CD4-positive, alpha-beta memory T cell (primary cell): Measurements from ENCODE around the gene NELFB. TPM values are rescaled to one million over a fixed set of nuclear protein-coding genes. Genes with fewer than 3 reads are reported as not detected.

Experiments used
- CTCF ChIA-PET: fragments of 350-600 bp; sonication (Branson Sonifier 250); formaldehyde crosslinking; loops from one replicate; lab custom pipeline; 2021; ENCODE audit warnings: inconsistent platforms; ENCODE audit not compliant: partially characterized antibody; lab: Charles Lee
- POLR2A ChIA-PET: fragments of 350-600 bp; sonication (Branson Sonifier 250); formaldehyde crosslinking; loops from one replicate; lab custom pipeline; 2021; ENCODE audit not compliant: partially characterized antibody; lab: Charles Lee
- DNase-seq, 5 donors: peaks; one replicate each; pipeline versions ENCODE4 v3.0.0 to v3.0.0-alpha.2; 2020 to 2022; ENCODE audit warnings: mixed read lengths in 1 of 5
- H3K27ac ChIP-seq: one replicate; pipeline ENCODE4 v1.7.0; 2013; ENCODE audit warnings: low read depth, low read length
- H3K27me3 ChIP-seq: 2 replicates; pipeline ENCODE4 v1.7.0; 2013; ENCODE audit warnings: mild to moderate bottlenecking, low read length, moderate library complexity; ENCODE audit not compliant: insufficient read depth
- H3K36me3 ChIP-seq: 2 replicates; pipeline ENCODE4 v1.7.0; 2013; ENCODE audit warnings: mild to moderate bottlenecking, low read length, moderate library complexity; ENCODE audit not compliant: insufficient read depth
- H3K4me1 ChIP-seq: 2 replicates; pipeline ENCODE4 v1.7.0; 2013; ENCODE audit warnings: mild to moderate bottlenecking, low read length, moderate library complexity; ENCODE audit not compliant: insufficient read depth
- H3K4me3 ChIP-seq, 2 donors: one replicate each; pipeline ENCODE4 v1.7.0; 2013; ENCODE audit warnings: low read length in 2 of 2, mild to moderate bottlenecking in 1 of 2
- H3K9me3 ChIP-seq, 2 donors: one replicate each; pipeline ENCODE4 v1.7.0; 2013; ENCODE audit warnings: low read length in 2 of 2, control low read depth in 1 of 2; ENCODE audit not compliant: control insufficient read depth in 1 of 2
- H3K27ac Mint-ChIP-seq, 7 donors: one replicate each; pipeline ENCODE4 v1.8.0; 2020 to 2021; ENCODE audit warnings: mixed read lengths in 7 of 7, mild to moderate bottlenecking in 6 of 7, inconsistent platforms in 3 of 7, moderate library complexity in 3 of 7
- H3K27me3 Mint-ChIP-seq, 2 donors: one replicate each; pipeline ENCODE4 v1.8.0; 2020 to 2021; ENCODE audit warnings: mixed read lengths in 2 of 2
- H3K36me3 Mint-ChIP-seq, 2 donors: one replicate each; pipeline ENCODE4 v1.8.0; 2020 to 2021; ENCODE audit warnings: mixed read lengths in 2 of 2, inconsistent platforms in 1 of 2, mild to moderate bottlenecking in 1 of 2
- H3K4me1 Mint-ChIP-seq, 4 donors: one replicate each; pipeline ENCODE4 v1.8.0; 2020 to 2021; ENCODE audit warnings: mixed read lengths in 4 of 4, mild to moderate bottlenecking in 1 of 4
- H3K4me3 Mint-ChIP-seq, 8 donors: one replicate each; pipeline ENCODE4 v1.8.0; 2020 to 2021; ENCODE audit warnings: mixed read lengths in 8 of 8, mild to moderate bottlenecking in 7 of 8, moderate library complexity in 6 of 8, inconsistent platforms in 3 of 8
- H3K9me3 Mint-ChIP-seq, 8 donors: one replicate each; pipeline ENCODE4 v1.8.0; 2020 to 2021; ENCODE audit warnings: mixed read lengths in 8 of 8, mild to moderate bottlenecking in 5 of 8, inconsistent platforms in 3 of 8, moderate library complexity in 1 of 8
- intact Hi-C: fragments of 100-400 bp; cut with micrococcal nuclease; formaldehyde crosslinking; loops from one replicate; pipeline ENCODE4 v1.15.1; 2023
- polyA plus RNA-seq, 2 donors: library from polyadenylated mRNA; unstranded; fragments of 300-500 nt; fragmentation: Illumina TruSeq; gene quantifications; one replicate each; pipeline ENCODE4 v1.2.3, GENCODE V29; 2021
- total RNA-seq, 2 experiments: library from RNA; stranded (reverse); gene quantifications; one replicate each; pipeline ENCODE4 v1.2.3, GENCODE V29; 2021

NELFB gene
- total and polyA plus RNA-seq, 4 experiments from 2014 or later, result 28.3 to 44.9 (median 36.5) TPM

- POLR2A ChIA-PET, result interaction anchor here (1.1 to 6.8 kb wide), 6 partner anchors 14 to 91 kb away, joined by 3 to 61 read pairs (median 6); partner anchors contain the start of genes ANAPC2, NDOR1, SSNA1 and TMEM203
These were observed 34.6 kb upstream of the NELFB start for GRCh38 chr9:137220317-137221094.

GRCh38 chr9:137221095-137221505 lies 34.0 kb upstream of the NELFB start:
- Histone ChIP-seq H3K4me3 (no peak overlapping the region), H3K27ac (no peak overlapping the region), H3K9me3 (no peaks in the 10 kb centered on the region), H3K36me3 (no peaks in the 10 kb centered on the region), H3K27me3 (no peaks in the 10 kb centered on the region), H3K4me1 (peaks cover 18% of the 10 kb centered on the region)
- Mint-ChIP-seq H3K9me3 (no peaks in the 10 kb centered on the region), H3K4me3 (peak overlapping the region in 1 of 8 donors; percentile 52), H3K36me3 (no peaks in the 10 kb centered on the region), H3K27ac (no peak overlapping the region), H3K4me1 (peaks cover 0 to 14% (median 3%) of the 10 kb centered on the region in 4 donors), H3K27me3 (no peaks in the 10 kb centered on the region)
- intact Hi-C loops, result loop anchor here (5.0 kb wide), 1 partner anchor 494 kb away; no protein-coding TSS in a partner anchor
- DNase-seq, result no peak
- POLR2A ChIA-PET, result interaction anchor here (1.1 to 6.8 kb wide), 3 partner anchors 15 to 32 kb away, joined by 3 to 61 read pairs (median 54); partner anchors contain the start of genes ANAPC2, NDOR1, SSNA1 and TMEM203
- CTCF ChIA-PET, result no interaction called here

More at GRCh38 chr9:137220317-137221094, 34.6 kb upstream of the NELFB start:
- Mint-ChIP-seq H3K27me3 (no peaks in the 10 kb centered on the region), H3K4me1 (peaks cover 0 to 14% (median 3%) of the 10 kb centered on the region in 4 donors), H3K4me3 (peak overlapping the region in 3 of 8 donors; percentile 9 to 52 (median 20)), H3K27ac (peak overlapping the region in 2 of 7 donors; percentile 12 to 36), H3K9me3 (no peaks in the 10 kb centered on the region), H3K36me3 (no peaks in the 10 kb centered on the region)
- Histone ChIP-seq H3K9me3 (no peaks in the 10 kb centered on the region), H3K27ac (no peak overlapping the region), H3K36me3 (no peaks in the 10 kb centered on the region), H3K4me3 (no peak overlapping the region), H3K27me3 (no peaks in the 10 kb centered on the region), H3K4me1 (peaks cover 18% of the 10 kb centered on the region)
- CTCF ChIA-PET, result interaction anchor here (0.9 kb wide), 1 partner anchor 32 kb away, joined by 3 read pairs; the partner anchor contains the start of genes ANAPC2 and SSNA1
- no peak for DNase-seq
- intact Hi-C loops, result loop anchor here (5.0 kb wide), 1 partner anchor 493 kb away; no protein-coding TSS in a partner anchor

- H3K27me3 ChIP-seq, result no peaks in the 10 kb centered on the region
- no peak for DNase-seq
These were observed 33.5 kb upstream of the NELFB start for GRCh38 chr9:137221506-137222111.

DNA sequence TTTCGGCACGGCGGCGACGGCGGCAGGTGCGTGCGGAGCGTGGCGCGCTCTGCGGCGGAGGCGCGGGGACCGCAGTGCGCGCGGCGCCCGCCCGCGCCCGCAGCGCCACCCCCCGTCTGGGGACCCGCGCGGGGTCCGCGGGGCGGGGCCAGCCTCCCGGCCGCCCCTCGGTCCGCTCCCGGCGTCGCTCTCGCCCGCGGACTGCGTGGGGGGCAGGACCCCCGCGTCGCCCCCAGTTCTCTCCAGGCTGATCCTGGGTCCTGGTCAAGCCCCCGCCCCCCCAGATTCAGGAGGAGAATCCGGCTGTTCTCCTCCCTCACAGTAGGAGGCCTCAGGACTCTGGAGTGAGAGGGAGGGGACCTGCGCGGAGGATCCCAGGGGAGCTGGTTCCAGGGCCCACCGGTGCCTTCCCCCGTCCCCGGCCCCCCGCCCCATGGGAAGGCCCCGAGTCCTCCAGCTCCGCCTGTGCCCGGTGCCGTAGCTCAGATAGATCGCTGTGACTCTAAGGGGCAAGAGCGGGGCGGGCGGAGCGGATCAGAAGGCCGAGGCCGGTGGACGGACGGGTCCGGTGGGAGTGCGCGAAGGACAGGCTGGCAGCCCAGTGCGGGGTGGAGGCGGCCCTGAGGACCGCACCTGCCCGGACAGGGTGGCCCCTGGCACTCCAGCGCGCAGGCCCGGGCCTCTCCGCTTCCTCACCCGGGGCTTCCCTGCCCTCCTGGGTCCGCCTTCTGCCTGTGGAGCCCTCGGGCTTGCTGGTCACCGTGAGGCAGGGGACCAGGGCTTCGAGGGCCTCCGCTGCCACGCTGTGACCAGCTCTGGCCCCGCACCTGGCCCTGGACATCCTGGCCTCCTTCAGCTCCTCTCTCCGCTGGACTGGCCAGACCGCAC lies 32.7 kb upstream of the NELFB start, which contains the start of gene RNF208:
TSS of gene RNF208 (minus strand) at position 51 of the 888 bp plus-strand sequence. CDS start 1,028 bp downstream, outside the sequence.
- no peaks in the 10 kb centered on the region for H3K36me3 Mint-ChIP-seq
- Histone ChIP-seq H3K4me3 (peak within 1 kb of the TSS in 1 of 2 donors; percentile 70), H3K4me1 (peaks cover 18% of the 10 kb centered on the region), H3K27ac (peak within 1 kb of the TSS; percentile 59), H3K27me3 (no peaks in the 10 kb centered on the region), H3K36me3 (no peaks in the 10 kb centered on the region), H3K9me3 (no peaks in the 10 kb centered on the region)
- peaks cover 0 to 15% (median 3%) of the 10 kb centered on the region in 4 donors for H3K4me1 Mint-ChIP-seq
- H3K27me3 Mint-ChIP-seq, result no peaks in the 10 kb centered on the region
- H3K27ac Mint-ChIP-seq, result peak within 1 kb of the TSS in 6 of 7 donors; percentile 27 to 86 (median 66)
- intact Hi-C loops, result loop anchor here (1.0 to 5.0 kb wide), 12 partner anchors 14 to 495 kb away; partner anchors contain the start of genes ANAPC2, MAN1B1, NDOR1 and NELFB
- no peak for DNase-seq
- ChIA-PET CTCF (interaction anchor here (0.7 to 2.5 kb wide), 5 partner anchors 13 to 127 kb away, joined by 3 to 12 read pairs (median 6); partner anchors contain the start of genes SSNA1 and TUBB4B), POLR2A (interaction anchor here (0.7 to 6.8 kb wide), 19 partner anchors 14 to 431 kb away, joined by 3 to 61 read pairs (median 18); partner anchors contain the start of genes ANAPC2, CLIC3, EXD3 and MAN1B1)
- H3K4me3 Mint-ChIP-seq, result peak within 1 kb of the TSS; percentile 62 to 84 (median 77)
- H3K9me3 Mint-ChIP-seq, result no peaks in the 10 kb centered on the region

More at GRCh38 chr9:137221506-137222111, 33.5 kb upstream of the NELFB start:
- CTCF ChIA-PET, result interaction anchor here (2.5 kb wide), 1 partner anchor 15 kb away, joined by 12 read pairs; no protein-coding TSS in a partner anchor
- H3K4me1 ChIP-seq, result peaks cover 18% of the 10 kb centered on the region
- intact Hi-C loops, result loop anchor here (2.0 to 5.0 kb wide), 2 partner anchors 93 to 494 kb away; no protein-coding TSS in a partner anchor
- Mint-ChIP-seq H3K4me3 (no peak overlapping the region), H3K4me1 (peaks cover 0 to 14% (median 3%) of the 10 kb centered on the region in 4 donors), H3K36me3 (no peaks in the 10 kb centered on the region), H3K9me3 (no peaks in the 10 kb centered on the region), H3K27ac (no peak overlapping the region), H3K27me3 (no peaks in the 10 kb centered on the region)
- no peak overlapping the region for H3K4me3 ChIP-seq
- H3K36me3 ChIP-seq, result no peaks in the 10 kb centered on the region
- no peaks in the 10 kb centered on the region for H3K9me3 ChIP-seq
- POLR2A ChIA-PET, result interaction anchor here (0.7 to 6.8 kb wide), 9 partner anchors 15 to 126 kb away, joined by 3 to 61 read pairs (median 30); partner anchors contain the start of genes ANAPC2, NDOR1, SSNA1 and TMEM203
- H3K27ac ChIP-seq, result no peak overlapping the region

- CTCF ChIA-PET, result interaction anchor here (0.7 to 2.5 kb wide), 7 partner anchors 12 to 128 kb away, joined by 3 to 12 read pairs (median 3); partner anchors contain the start of genes SSNA1 and TUBB4B
- Histone ChIP-seq H3K36me3 (no peaks in the 10 kb centered on the region), H3K27ac (peak overlapping the region; percentile 83), H3K4me3 (peak overlapping the region; percentile 66 to 85), H3K4me1 (peaks cover 18% of the 10 kb centered on the region), H3K27me3 (no peaks in the 10 kb centered on the region), H3K9me3 (no peaks in the 10 kb centered on the region)
- intact Hi-C loops, result loop anchor here (1.0 to 5.0 kb wide), 12 partner anchors 13 to 496 kb away; partner anchors contain the start of genes ANAPC2, MAN1B1, NDOR1 and NELFB
- POLR2A ChIA-PET, result interaction anchor here (0.8 to 6.8 kb wide), 20 partner anchors 10 to 432 kb away, joined by 3 to 61 read pairs (median 13); partner anchors contain the start of genes ANAPC2, CLIC3, EXD3 and MAN1B1
- peak; percentile 96 to 99 (median 99) for DNase-seq
- Mint-ChIP-seq H3K4me3 (peak overlapping the region; percentile 62 to 84 (median 77)), H3K27me3 (peaks cover 2 to 3% of the 10 kb centered on the region in 2 donors), H3K36me3 (no peaks in the 10 kb centered on the region), H3K4me1 (peaks cover 2 to 19% (median 6%) of the 10 kb centered on the region in 4 donors), H3K27ac (peak overlapping the region; percentile 42 to 87 (median 68)), H3K9me3 (no peaks in the 10 kb centered on the region)
These were observed 31.8 kb upstream of the NELFB start for GRCh38 chr9:137223078-137223970.
